Germinal center (tissue), 1 donor: Measurements from ENCODE around the gene JAKMIP1.

ENCODE experiments used
- DNase-seq: peaks from one replicate; pipeline ENCODE4 v3.0.0; 2012; ENCODE audit warnings: mixed read lengths, low spot score

The JAKMIP1 gene

GRCh38 chr4:6042293-6043063 is 157.9 kb downstream of the JAKMIP1 start:
- DNase-seq: no peak

- DNase-seq: no peak
Measured at GRCh38 chr4:6041800-6042199, 158.5 kb downstream of the JAKMIP1 start.

- DNase-seq: no peak
Measured at GRCh38 chr4:6038711-6039110, 161.6 kb downstream of the JAKMIP1 start.

- DNase-seq: no peak
Measured at GRCh38 chr4:6035786-6036185, 164.6 kb downstream of the JAKMIP1 start.

- no peak for DNase-seq
Measured at GRCh38 chr4:6033381-6033780, 167.0 kb downstream of the JAKMIP1 start.

GRCh38 chr4:6032249-6033244 is 167.8 kb downstream of the JAKMIP1 start:
- no peak for DNase-seq

- no peak for DNase-seq
Measured at GRCh38 chr4:6031846-6032245, 168.5 kb downstream of the JAKMIP1 start.

- DNase-seq: no peak
Measured at GRCh38 chr4:6030679-6031078, 169.7 kb downstream of the JAKMIP1 start.

GRCh38 chr4:6029254-6029653 is 171.1 kb downstream of the JAKMIP1 start:
- no peak for DNase-seq

- no peak for DNase-seq
Measured at GRCh38 chr4:6028168-6028567, 172.2 kb downstream of the JAKMIP1 start.

GRCh38 chr4:6027392-6027791 is 173.0 kb downstream of the JAKMIP1 start:
- DNase-seq: no peak

GRCh38 chr4:6024313-6024960 is 175.9 kb downstream of the JAKMIP1 start:
- DNase-seq: no peak

- DNase-seq: no peak
Measured at GRCh38 chr4:6023731-6024130, 176.6 kb downstream of the JAKMIP1 start.

- DNase-seq: no peak
Measured at GRCh38 chr4:6022607-6023288, 177.6 kb downstream of the JAKMIP1 start.

GRCh38 chr4:6021831-6022606 is 178.3 kb downstream of the JAKMIP1 start:
- no peak for DNase-seq

- DNase-seq: no peak
Measured at GRCh38 chr4:6020613-6021012, 179.7 kb downstream of the JAKMIP1 start.

- peak; percentile 35 for DNase-seq
Measured at GRCh38 chr4:6019316-6020263, 180.8 kb downstream of the JAKMIP1 start.

- DNase-seq: no peak
Measured at GRCh38 chr4:6018331-6018730, 182.0 kb downstream of the JAKMIP1 start, which contains the start of gene C4orf50. TSS of gene C4orf50 (minus strand) at chr4:6018431.

- DNase-seq: no peak
Measured at GRCh38 chr4:6017800-6018199, 182.5 kb downstream of the JAKMIP1 start.

GRCh38 chr4:6017030-6017429 is 183.3 kb downstream of the JAKMIP1 start:
- DNase-seq: no peak
